WTC11 (cell line): ENCODE data around the gene GCA. TPM values are rescaled to one million over a fixed set of nuclear protein-coding genes. Genes with fewer than 3 reads are reported as not detected.

ENCODE experiments used
- ATAC-seq: fragments of 200-7000 bp; cut with Tn5 transposase; 2 replicates; pipeline ENCODE4 v1.10.0; 2021; ENCODE audit warnings: mild to moderate bottlenecking, moderate library complexity
- CTCF ChIA-PET: fragments of 300-600 bp; sonication (Branson Sonifier 250); formaldehyde crosslinking; loops from one replicate; lab custom pipeline; 2021; ENCODE audit warnings: antibody characterized with exemption; lab: Charles Lee
- POLR2A ChIA-PET: fragments of 350-600 bp; sonication (Branson Sonifier 250); formaldehyde crosslinking; loops from one replicate; lab custom pipeline; 2021; ENCODE audit warnings: antibody characterized with exemption; lab: Charles Lee
- DNase-seq: peaks from one replicate; pipeline ENCODE4 v3.0.0; 2021; ENCODE audit warnings: low spot score
- H3K27ac Mint-ChIP-seq: 2 replicates; pipeline ENCODE4 v1.8.0; 2021; ENCODE audit warnings: mixed read lengths
- H3K27me3 Mint-ChIP-seq: 2 replicates; pipeline ENCODE4 v1.8.0; 2021; ENCODE audit warnings: low read depth, mild to moderate bottlenecking, moderate library complexity, mixed read lengths
- H3K36me3 Mint-ChIP-seq: 2 replicates; pipeline ENCODE4 v1.8.0; 2021; ENCODE audit warnings: mixed read lengths
- H3K4me1 Mint-ChIP-seq: 2 replicates; pipeline ENCODE4 v1.8.0; 2022; ENCODE audit warnings: mixed read lengths
- H3K4me3 Mint-ChIP-seq: 2 replicates; pipeline ENCODE4 v1.8.0; 2021; ENCODE audit warnings: mild to moderate bottlenecking, moderate library complexity, mixed read lengths
- H3K9me3 Mint-ChIP-seq: 2 replicates; pipeline ENCODE4 v1.8.0; 2021; ENCODE audit warnings: mixed read lengths
- CREM ChIP-seq: sonication (generic); formaldehyde crosslinking; IDR thresholded peaks from 2 replicates; pipeline ENCODE4 v1.8.1; 2022; ENCODE audit warnings: mild to moderate bottlenecking, missing genetic modification reagents, moderate library complexity
- ERG ChIP-seq: fragments of 250-450 bp; sonication (Bioruptor Pico); IDR thresholded peaks from 2 replicates; pipeline ENCODE4 v1.8.0; 2021; ENCODE audit warnings: mild to moderate bottlenecking
- FOXK1 ChIP-seq: sonication (generic); formaldehyde crosslinking; IDR thresholded peaks from 2 replicates; pipeline ENCODE4 v1.8.0; 2022; ENCODE audit warnings: mild to moderate bottlenecking, moderate library complexity, missing genetic modification reagents
- MYBL2 ChIP-seq: sonication (generic); formaldehyde crosslinking; IDR thresholded peaks from 2 replicates; pipeline ENCODE4 v1.8.1; 2023; ENCODE audit warnings: mild to moderate bottlenecking, moderate library complexity, missing genetic modification reagents
- NFE2L1 ChIP-seq: sonication (generic); formaldehyde crosslinking; IDR thresholded peaks from 2 replicates; pipeline ENCODE4 v1.8.1; 2023; ENCODE audit warnings: missing genetic modification reagents
- NR1H2 ChIP-seq: sonication (generic); formaldehyde crosslinking; IDR thresholded peaks from 2 replicates; pipeline ENCODE4 v1.9.0; 2021; ENCODE audit warnings: mild to moderate bottlenecking, moderate library complexity, missing genetic modification reagents
- NR2C2 ChIP-seq: sonication (generic); formaldehyde crosslinking; IDR thresholded peaks from 2 replicates; pipeline ENCODE4 v1.8.0; 2022; ENCODE audit warnings: mild to moderate bottlenecking, missing genetic modification reagents
- RORB ChIP-seq: fragments of 250-450 bp; sonication (Bioruptor Pico); IDR thresholded peaks from 2 replicates; pipeline ENCODE4 v1.9.0; 2021; ENCODE audit warnings: mild to moderate bottlenecking
- SMAD3 ChIP-seq: sonication (generic); formaldehyde crosslinking; IDR thresholded peaks from 2 replicates; pipeline ENCODE4 v1.8.0; 2022; ENCODE audit warnings: missing genetic modification reagents, mild to moderate bottlenecking, borderline replicate concordance
- SOX15 ChIP-seq: fragments of 250-450 bp; sonication (Bioruptor Pico); IDR thresholded peaks from 2 replicates; pipeline ENCODE4 v1.9.0; 2021; ENCODE audit warnings: mild to moderate bottlenecking
- total RNA-seq: library from RNA; stranded (reverse); gene quantifications from 3 replicates; pipeline ENCODE4 v1.2.3, GENCODE V29; 2021
- TF ChIP-seq, protein P1 (sequence below): sonication (generic); formaldehyde crosslinking; IDR thresholded peaks from 2 replicates; pipeline ENCODE4 v1.8.1; 2023; ENCODE audit warnings: mild to moderate bottlenecking, missing genetic modification reagents, moderate library complexity
- TF ChIP-seq, protein P2 (sequence below): sonication (generic); formaldehyde crosslinking; IDR thresholded peaks from 2 replicates; pipeline ENCODE4 v1.8.0; 2022; ENCODE audit warnings: mild to moderate bottlenecking, missing genetic modification reagents
- TF ChIP-seq, protein P3 (sequence below): sonication (generic); formaldehyde crosslinking; IDR thresholded peaks from 2 replicates; pipeline ENCODE4 v1.8.1; 2022; ENCODE audit warnings: missing genetic modification reagents, borderline replicate concordance
- TF ChIP-seq, protein P4 (sequence below): fragments of 250-450 bp; sonication (Bioruptor Pico); IDR thresholded peaks from 2 replicates; pipeline ENCODE4 v1.9.0; 2021; ENCODE audit warnings: mild to moderate bottlenecking
- TF ChIP-seq, protein P5 (sequence below): sonication (generic); formaldehyde crosslinking; IDR thresholded peaks from 2 replicates; pipeline ENCODE4 v1.8.1; 2023; ENCODE audit warnings: mild to moderate bottlenecking, missing genetic modification reagents

The GCA gene
- total RNA-seq, 1 experiment from 2014 or later, result 42.1 TPM

GRCh38 chr2:162400336-162400735, 56.4 kb downstream of the GCA start (continued):
- TF ChIP-seq ERG (CRISPR knock-in tag) (no peak), NFE2L1 (CRISPR knock-in tag) (no peak), NR1H2 (CRISPR knock-in tag) (no peak), SOX15 (no peak), CREM (CRISPR knock-in tag) (no peak), RORB (CRISPR knock-in tag) (no peak), FOXK1 (no peak), NR2C2 (CRISPR knock-in tag) (no peak)
- TF ChIP-seq, protein P1, sequence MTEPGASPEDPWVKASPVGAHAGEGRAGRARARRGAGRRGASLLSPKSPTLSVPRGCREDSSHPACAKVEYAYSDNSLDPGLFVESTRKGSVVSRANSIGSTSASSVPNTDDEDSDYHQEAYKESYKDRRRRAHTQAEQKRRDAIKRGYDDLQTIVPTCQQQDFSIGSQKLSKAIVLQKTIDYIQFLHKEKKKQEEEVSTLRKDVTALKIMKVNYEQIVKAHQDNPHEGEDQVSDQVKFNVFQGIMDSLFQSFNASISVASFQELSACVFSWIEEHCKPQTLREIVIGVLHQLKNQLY (CRISPR knock-in tag), result no peak
- TF ChIP-seq, protein P2, sequence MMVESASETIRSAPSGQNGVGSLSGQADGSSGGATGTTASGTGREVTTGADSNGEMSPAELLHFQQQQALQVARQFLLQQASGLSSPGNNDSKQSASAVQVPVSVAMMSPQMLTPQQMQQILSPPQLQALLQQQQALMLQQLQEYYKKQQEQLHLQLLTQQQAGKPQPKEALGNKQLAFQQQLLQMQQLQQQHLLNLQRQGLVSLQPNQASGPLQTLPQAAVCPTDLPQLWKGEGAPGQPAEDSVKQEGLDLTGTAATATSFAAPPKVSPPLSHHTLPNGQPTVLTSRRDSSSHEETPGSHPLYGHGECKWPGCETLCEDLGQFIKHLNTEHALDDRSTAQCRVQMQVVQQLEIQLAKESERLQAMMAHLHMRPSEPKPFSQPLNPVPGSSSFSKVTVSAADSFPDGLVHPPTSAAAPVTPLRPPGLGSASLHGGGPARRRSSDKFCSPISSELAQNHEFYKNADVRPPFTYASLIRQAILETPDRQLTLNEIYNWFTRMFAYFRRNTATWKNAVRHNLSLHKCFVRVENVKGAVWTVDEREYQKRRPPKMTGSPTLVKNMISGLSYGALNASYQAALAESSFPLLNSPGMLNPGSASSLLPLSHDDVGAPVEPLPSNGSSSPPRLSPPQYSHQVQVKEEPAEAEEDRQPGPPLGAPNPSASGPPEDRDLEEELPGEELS, result no peak
- TF ChIP-seq, protein P3, sequence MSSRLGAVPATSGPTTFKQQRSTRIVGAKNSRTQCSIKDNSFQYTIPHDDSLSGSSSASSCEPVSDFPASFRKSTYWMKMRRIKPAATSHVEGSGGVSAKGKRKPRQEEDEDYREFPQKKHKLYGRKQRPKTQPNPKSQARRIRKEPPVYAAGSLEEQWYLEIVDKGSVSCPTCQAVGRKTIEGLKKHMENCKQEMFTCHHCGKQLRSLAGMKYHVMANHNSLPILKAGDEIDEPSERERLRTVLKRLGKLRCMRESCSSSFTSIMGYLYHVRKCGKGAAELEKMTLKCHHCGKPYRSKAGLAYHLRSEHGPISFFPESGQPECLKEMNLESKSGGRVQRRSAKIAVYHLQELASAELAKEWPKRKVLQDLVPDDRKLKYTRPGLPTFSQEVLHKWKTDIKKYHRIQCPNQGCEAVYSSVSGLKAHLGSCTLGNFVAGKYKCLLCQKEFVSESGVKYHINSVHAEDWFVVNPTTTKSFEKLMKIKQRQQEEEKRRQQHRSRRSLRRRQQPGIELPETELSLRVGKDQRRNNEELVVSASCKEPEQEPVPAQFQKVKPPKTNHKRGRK (CRISPR knock-in tag), result no peak
- TF ChIP-seq, protein P4, sequence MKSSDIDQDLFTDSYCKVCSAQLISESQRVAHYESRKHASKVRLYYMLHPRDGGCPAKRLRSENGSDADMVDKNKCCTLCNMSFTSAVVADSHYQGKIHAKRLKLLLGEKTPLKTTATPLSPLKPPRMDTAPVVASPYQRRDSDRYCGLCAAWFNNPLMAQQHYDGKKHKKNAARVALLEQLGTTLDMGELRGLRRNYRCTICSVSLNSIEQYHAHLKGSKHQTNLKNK (CRISPR knock-in tag), result no peak

GRCh38 chr2:162401871-162402270, 57.9 kb downstream of the GCA start:
- POLR2A ChIA-PET, result no interaction called here
- CTCF ChIA-PET, result no interaction called here
- no peak overlapping the region for H3K4me3 Mint-ChIP-seq
- peaks cover 25% of the 10 kb centered on the region for H3K4me1 Mint-ChIP-seq
- H3K36me3 Mint-ChIP-seq, result no peaks in the 10 kb centered on the region
- no peaks in the 10 kb centered on the region for H3K27me3 Mint-ChIP-seq
- DNase-seq (no peak), ATAC-seq (peak; percentile 24; the same call in 1 of the 2 replicates)
- TF ChIP-seq, protein P5, sequence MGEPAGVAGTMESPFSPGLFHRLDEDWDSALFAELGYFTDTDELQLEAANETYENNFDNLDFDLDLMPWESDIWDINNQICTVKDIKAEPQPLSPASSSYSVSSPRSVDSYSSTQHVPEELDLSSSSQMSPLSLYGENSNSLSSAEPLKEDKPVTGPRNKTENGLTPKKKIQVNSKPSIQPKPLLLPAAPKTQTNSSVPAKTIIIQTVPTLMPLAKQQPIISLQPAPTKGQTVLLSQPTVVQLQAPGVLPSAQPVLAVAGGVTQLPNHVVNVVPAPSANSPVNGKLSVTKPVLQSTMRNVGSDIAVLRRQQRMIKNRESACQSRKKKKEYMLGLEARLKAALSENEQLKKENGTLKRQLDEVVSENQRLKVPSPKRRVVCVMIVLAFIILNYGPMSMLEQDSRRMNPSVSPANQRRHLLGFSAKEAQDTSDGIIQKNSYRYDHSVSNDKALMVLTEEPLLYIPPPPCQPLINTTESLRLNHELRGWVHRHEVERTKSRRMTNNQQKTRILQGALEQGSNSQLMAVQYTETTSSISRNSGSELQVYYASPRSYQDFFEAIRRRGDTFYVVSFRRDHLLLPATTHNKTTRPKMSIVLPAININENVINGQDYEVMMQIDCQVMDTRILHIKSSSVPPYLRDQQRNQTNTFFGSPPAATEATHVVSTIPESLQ, result no peak
- TF ChIP-seq, protein P3 (CRISPR knock-in tag), result no peak
- no peak for TF ChIP-seq SMAD3 (CRISPR knock-in tag)
- no peak for TF ChIP-seq MYBL2 (CRISPR knock-in tag)
- H3K27ac Mint-ChIP-seq, result peak overlapping the region; percentile 51
- no peaks in the 10 kb centered on the region for H3K9me3 Mint-ChIP-seq
